Endothelial cell of coronary artery (primary cell): Measurements from ENCODE around the gene TRIM7. TPM values are rescaled to one million over a fixed set of nuclear protein-coding genes. Genes with fewer than 3 reads are reported as not detected.

Source experiments
- total RNA-seq: library from RNA; depleted of rRNA; stranded (reverse); fragments of >200 nt; gene quantifications from 2 replicates; pipeline ENCODE4 v1.2.3, GENCODE V29; 2014

The TRIM7 gene
- total RNA-seq: 10.6 and 12.8 TPM in 2 replicates

DNA sequence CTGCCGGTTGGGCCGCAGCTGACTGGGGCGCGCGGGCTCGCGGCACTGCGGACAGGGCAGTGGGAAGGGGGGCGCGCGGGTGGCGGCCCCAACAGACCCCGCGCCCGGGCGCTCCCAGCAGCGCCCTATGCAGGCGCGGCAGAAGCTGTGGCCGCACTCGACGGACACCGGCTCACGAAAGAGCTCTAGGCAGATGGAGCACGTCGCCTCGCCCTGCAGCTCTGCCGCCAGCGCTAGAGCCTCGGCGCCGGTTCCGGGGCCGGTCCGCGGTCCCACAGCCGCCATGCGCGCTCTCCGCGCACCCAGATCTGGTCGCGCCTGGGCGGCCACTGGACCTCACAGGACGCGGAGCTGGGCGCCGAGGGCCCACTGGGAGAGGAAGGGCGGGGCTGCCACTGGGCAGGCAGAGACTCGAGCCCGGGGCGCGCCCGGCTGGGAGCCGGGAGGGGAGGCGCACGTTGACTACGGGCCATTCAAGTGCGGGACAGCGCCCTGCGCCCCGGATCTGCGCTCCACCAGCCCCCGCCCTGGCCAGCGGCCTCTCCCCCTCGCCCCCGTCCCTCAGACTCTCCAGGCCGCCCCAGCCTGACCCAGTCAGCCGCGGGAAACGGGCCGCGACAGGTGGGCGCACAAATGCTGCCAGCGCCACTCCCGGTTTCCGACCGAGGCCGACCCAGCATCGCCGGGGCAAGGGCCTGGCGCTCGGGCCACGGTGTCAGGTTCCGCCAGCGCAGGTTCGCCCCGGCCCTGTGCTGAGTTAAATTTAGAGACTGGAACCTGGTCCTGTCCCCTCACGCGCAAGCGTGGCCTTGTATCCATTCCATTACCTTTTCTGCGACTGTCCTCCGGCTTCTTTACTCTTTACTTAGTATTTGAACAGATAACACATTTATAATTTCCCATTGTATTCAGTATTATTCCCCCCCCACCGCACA is at the start of gene TRIM7:
Gene TRIM7 (minus strand): TSS at position 371 of the 935 bp plus-strand sequence. CDS start 86 bp downstream, at position 285.

GRCh38 chr5:181243564-181244343 is 38.8 kb upstream of the TRIM7 start, which contains the start of gene RACK1:
TSS of gene RACK1 (minus strand) at chr5:181243906. CDS start at chr5:181243800, 106 bp downstream.

GRCh38 chr5:181223058-181223728 is 18.2 kb upstream of the TRIM7 start, which contains the start of gene TRIM41:
TSS of gene TRIM41 (plus strand) at chr5:181223281. CDS start at chr5:181224000, 719 bp downstream.

DNA sequence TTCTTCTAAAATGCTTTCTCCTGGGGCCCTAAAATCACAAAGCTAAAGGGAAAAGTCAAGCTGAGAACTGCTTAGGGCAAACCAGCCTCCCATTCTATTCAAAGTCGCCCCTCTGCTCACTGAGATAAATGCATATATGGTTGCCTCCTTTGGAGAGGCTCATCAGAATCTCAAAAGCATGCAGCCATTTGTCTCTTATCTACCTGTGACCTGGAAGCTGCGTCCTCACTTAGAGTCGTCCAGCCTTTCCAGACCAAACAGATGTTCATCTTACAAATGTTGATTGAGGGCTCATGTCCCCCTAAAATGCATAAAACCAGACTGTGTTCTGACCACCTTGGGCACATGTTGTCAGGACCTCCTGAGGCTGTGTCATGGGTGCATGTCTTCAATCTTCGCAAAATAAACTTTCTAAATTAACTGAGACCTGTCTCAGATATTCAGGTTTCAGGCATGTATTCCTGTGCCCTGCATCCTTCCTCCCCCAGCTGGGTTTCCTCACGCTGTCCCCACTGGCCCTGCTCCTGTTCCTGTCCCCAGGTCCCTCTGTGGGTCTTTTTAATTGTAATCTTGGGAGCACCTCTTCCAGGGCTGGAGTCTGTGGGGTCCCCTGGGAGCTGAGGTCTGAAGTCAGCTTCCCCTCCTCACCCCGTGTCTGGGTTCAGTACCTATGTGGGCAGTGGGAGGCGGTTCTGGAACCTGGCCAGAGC is 57.9 kb downstream of the TRIM7 start, which contains the start of gene OR2V2:
Gene OR2V2 (plus strand): TSS at position 660 of the 710 bp plus-strand sequence. CDS start 7,357 bp downstream, outside the sequence.

Other genes with a start within 250 kb of the TRIM7 start
- not detected in 2 replicates for gene BTNL3, start 216.3 kb downstream of the TRIM7 start, total RNA-seq
- gene BTNL9, start 164.9 kb downstream of the TRIM7 start, total RNA-seq: 0.19 and 0.27 TPM in 2 replicates
- gene OR2V1, start 74.0 kb downstream of the TRIM7 start, total RNA-seq: not detected in 2 replicates
- not detected in 2 replicates for gene OR2V2, start 57.6 kb downstream of the TRIM7 start, total RNA-seq
- 12.1 and 13.5 TPM in 2 replicates for gene TRIM41, start 18.1 kb upstream of the TRIM7 start, total RNA-seq
- 6,583 and 6,933 TPM in 2 replicates for gene RACK1, start 38.7 kb upstream of the TRIM7 start, total RNA-seq
- 4.3 and 9.1 TPM in 2 replicates for gene TRIM52, start 55.9 kb upstream of the TRIM7 start, total RNA-seq
- gene OR4F3, start 162.1 kb upstream of the TRIM7 start, total RNA-seq: 0.19 TPM in 1 of 2 replicates, not detected in the other